ENCODE results near the gene STARD5. TPM values are rescaled to one million over a fixed set of nuclear protein-coding genes. Genes with fewer than 3 reads are reported as not detected.

STARD5 gene
- total and polyA plus RNA-seq, 9 of the 15 experiments (the other 6 are each of a cell fraction or from before 2014, with no cell fraction given) = 1.7 to 5.7 (median 2.2) TPM

- Histone ChIP-seq H3K27ac (ENCODE audit: extremely low read depth, low read depth, low read length) (no peak overlapping the region), H3K4me2 (ENCODE audit: insufficient read depth, low read length) (no peak overlapping the region), H3K27me3 (ENCODE audit: control insufficient read depth in 2 of 2, insufficient read depth in 2 of 2, low read length in 2 of 2) (no peaks in the 10 kb centered on the region), H2AFZ (ENCODE audit: low read depth, low read length) (no peak overlapping the region), H3K4me3 (no peak overlapping the region), H3K36me3 (ENCODE audit: control insufficient read depth, insufficient read depth, low read length) (no peaks in the 10 kb centered on the region), H4K20me1 (replicated peaks; ENCODE audit: control insufficient read depth, insufficient read depth, low read length) (no peaks in the 10 kb centered on the region), H3K4me1 (replicated peaks in 1 of 2; ENCODE audit: control insufficient read depth in 2 of 2, insufficient read depth in 2 of 2, low read length in 2 of 2) (no peaks in the 10 kb centered on the region), H3K9ac (ENCODE audit: insufficient read depth in 1 of 2, low read depth in 2 of 2, low read length in 2 of 2) (no peak overlapping the region), H3K79me2 (ENCODE audit: control insufficient read depth, insufficient read depth, low read length) (no peaks in the 10 kb centered on the region), H3K9me1 (ENCODE audit: control insufficient read depth, insufficient read depth, low read length) (no peaks in the 10 kb centered on the region), H3K9me3 (replicated peaks; ENCODE audit: control insufficient read depth, insufficient read depth, low read depth, low read length) (no peaks in the 10 kb centered on the region)
- no peak for TF ChIP-seq IRF9 (tag; IDR thresholded peaks at IDR 0.05)
- TF ChIP-seq FOXJ3 (CRISPR knock-in tag; IDR thresholded peaks at IDR 0.05) = no peak
- TF ChIP-seq XRCC5 (IDR thresholded peaks at IDR 0.05; ENCODE audit: low read depth, low read length) = no peak
- TF ChIP-seq REST (IDR thresholded peaks at IDR 0.05; ENCODE audit: borderline replicate concordance) = no peak
- TF ChIP-seq REST (CRISPR knock-in tag; IDR thresholded peaks at IDR 0.05; ENCODE audit: low read depth) = no peak
- no peak for TF ChIP-seq SMARCE1 (IDR thresholded peaks at IDR 0.05)
- TF ChIP-seq CHCHD3 (CRISPR knock-in tag; IDR thresholded peaks at IDR 0.05) = no peak
- TF ChIP-seq ZNF24 (IDR thresholded peaks at IDR 0.05) = no peak
- no peak for TF ChIP-seq TBL1XR1 (IDR thresholded peaks at IDR 0.05; ENCODE audit: low read length in 2 of 2)
- ChIA-PET POLR2A (no interaction called here), CTCF (ENCODE audit: low intra/inter-chr PET ratio) (no interaction called here)
- in situ Hi-C loops (cut with MboI) (no loop called here), intact Hi-C loops (cut with micrococcal nuclease) (no loop called here)
- no peak for ATAC-seq
- 40% methylated on average over 6 of the region's 6 CpGs for WGBS (ENCODE audit: insufficient coverage, low coverage, missing lambda C conversion rate)
- no peak for DNase-seq (ENCODE audit: extremely low read depth in 1 of 4, low spot score in 3 of 4)
- no TSS peak for BruUV-seq (replicated peaks)
- no peak for FAIRE-seq
Measured at GRCh38 chr15:81285461-81285860, 38.5 kb downstream of the STARD5 start.
